HG02759 (cell line): ENCODE measurements around the gene PSMG2.
A peak's percentile ranks its signal among the peaks of the same experiment; 100 is the strongest.

Source experiments
- ATAC-seq: cut with Tn5 transposase; IDR thresholded peaks from one replicate; pipeline ENCODE4 v1.9.1; 2021; ENCODE audit warnings: mild to moderate bottlenecking, moderate library complexity; ENCODE audit not compliant: unreplicated experiment

Gene PSMG2, protein sequence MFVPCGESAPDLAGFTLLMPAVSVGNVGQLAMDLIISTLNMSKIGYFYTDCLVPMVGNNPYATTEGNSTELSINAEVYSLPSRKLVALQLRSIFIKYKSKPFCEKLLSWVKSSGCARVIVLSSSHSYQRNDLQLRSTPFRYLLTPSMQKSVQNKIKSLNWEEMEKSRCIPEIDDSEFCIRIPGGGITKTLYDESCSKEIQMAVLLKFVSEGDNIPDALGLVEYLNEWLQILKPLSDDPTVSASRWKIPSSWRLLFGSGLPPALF

DNA sequence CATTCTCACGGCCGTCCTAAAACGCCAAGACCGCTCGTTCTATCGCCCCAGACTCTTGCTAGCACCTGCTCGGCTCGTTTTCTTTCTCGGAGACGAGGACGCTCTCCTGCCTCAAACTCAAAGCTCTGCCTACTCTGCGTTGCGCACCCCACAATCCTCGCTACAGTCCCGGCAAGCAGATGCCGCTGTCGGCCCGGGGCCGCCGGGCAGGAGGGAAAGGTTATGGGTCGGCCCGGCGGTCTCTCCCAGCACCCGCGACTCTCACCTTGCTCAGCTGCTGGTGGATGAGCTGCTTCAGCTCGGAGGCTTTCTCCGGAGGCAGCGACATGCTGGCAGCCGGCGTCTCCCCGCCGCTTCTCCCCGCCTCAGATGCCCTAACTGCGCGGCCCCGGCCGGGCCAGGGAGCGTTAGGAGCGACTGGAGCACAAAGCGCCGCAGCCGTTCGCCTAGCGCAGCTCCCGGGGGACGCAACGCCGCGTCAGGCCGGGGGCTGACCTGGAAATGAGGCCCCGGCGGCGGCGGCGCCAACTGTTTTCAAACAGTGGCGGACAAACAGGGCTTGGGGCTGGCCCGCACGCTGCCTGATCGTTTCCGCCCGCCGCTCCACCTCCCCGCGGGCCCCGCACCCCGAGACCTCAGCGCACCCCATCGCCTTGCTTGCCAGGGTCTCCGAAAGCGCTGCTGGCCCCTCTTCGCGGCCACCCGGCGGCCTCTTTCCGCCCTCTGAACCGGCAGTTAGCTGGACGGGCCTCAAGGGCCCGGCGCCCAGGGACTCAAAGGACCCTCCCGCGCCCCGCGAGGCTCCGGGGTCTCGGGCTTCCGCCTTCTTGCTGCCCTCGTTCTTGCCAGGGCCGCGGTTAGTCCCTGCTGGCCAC is at the start of gene PSMG2, which contains the start of gene CEP76:
PSMG2 (plus strand) TSS at position 822 of the 875 bp plus-strand sequence. CDS start 66 bp downstream, outside the sequence.
CEP76 (minus strand) TSS at position 503 of the 875 bp plus-strand sequence; CDS start at position 328, 175 bp downstream.
- ATAC-seq: peak; percentile 92

DNA sequence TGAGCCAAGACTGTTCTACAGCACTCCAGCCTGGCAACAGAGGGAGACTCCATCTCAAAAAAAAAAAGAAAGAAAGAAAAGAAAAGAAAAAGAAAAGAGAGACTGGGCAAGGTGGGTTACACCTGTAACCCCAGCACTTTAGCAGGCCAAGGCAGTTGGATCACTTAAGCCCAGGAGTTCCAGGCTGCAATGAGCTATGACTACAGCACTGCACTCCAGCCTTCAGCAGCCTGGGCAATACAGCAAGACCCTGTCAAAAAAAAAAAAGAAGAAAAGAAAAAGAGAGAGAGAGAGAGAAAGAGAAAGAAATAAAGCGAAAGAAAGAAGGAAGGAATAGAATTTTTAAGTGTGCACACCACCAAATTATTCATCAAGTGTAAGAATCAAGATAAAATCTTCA is 47.9 kb upstream of the PSMG2 start:
- no peak for ATAC-seq

DNA sequence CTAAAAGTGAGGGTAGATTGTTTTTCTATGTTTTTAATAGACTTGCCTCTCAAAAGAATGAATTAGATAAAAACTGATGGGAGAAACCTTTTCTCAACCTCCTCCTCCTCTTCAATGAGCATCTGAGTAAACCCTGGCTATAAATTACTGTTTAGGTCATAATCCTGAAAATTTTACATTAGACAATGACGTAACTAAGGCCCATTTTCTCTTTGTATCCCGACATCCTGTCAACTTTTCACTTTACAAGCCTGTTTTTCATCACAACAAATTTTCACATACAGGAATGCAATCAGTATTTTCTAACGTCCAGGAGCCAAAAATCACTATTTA is 46.3 kb upstream of the PSMG2 start:
- no peak for ATAC-seq

DNA sequence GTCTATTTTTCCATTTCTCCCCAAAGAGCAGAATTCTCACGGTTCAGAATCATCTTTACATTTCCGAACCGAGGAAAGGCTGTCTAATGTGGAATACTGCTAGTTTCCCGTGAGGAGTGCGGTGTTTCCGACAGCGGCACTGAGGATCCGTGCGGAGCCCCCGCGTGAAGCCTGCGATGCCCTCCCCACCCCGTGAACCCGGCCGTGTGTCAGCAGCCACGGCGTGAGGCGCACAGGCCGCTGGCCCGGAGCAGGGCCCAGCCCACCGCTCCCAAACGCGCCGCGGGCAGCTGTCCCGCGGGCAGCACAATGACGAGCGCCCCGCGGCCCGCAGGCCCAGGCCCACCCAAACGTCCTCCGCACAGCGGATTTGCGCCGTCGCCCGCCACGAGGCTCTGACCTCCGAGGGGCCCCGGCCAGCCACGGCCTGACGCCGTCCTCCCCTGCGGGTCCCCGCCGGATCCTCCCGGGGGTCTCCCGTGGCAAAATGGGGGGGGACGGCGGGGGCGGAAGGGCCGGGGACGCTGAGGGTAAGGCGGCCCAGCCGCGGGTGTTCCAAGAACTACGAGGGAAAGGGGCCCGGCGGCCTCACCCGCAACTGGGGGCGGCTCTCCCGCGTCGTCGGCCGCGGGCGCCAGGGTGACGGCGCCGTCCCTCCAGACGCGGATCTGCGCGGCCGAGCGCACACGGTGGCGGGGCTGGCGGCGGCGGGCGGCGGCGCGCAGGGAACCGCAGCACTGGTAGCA is 45.7 kb upstream of the PSMG2 start:
- peak; percentile 51 for ATAC-seq

DNA sequence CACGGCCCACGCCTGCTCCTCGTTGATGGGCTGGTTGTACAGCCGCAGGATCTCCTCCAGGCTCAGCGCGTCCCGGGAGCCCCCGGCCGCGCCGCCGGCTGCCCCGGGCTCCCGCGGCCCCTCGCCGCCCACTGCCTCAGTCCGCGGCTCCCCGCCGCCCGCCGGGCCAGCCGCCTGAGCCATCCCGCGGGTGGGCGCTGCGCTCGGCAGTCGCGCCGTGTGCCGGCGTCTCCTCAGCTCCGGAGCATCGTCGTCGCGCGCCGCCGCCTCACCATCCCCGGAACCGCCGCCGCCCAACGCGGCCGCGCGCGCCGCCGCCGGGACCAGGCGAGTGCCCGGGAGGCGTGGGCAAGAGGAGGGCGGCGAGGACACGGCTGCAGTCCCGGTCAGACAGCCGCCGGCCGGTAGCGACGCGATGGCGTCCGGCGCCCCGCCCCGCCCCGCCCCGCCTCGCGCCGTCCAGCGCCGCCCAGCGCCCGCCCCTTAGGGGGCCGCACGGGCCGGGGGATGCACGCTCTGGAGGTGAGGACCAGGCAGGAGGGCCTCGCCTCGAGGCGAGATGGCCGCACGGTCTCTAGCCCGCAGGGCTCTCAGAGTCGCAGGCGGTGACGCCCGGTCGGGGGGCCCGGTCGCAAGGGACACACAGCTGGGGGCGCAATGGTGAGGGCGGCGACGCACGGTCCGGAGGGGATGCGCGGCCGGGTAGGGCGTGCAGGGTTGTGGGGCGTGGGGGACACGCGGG is 45.0 kb upstream of the PSMG2 start, which contains the start of gene SPIRE1:
SPIRE1 (minus strand) TSS at position 424 of the 742 bp plus-strand sequence; CDS start at position 183, 241 bp downstream.
- peak; percentile 86 for ATAC-seq

DNA sequence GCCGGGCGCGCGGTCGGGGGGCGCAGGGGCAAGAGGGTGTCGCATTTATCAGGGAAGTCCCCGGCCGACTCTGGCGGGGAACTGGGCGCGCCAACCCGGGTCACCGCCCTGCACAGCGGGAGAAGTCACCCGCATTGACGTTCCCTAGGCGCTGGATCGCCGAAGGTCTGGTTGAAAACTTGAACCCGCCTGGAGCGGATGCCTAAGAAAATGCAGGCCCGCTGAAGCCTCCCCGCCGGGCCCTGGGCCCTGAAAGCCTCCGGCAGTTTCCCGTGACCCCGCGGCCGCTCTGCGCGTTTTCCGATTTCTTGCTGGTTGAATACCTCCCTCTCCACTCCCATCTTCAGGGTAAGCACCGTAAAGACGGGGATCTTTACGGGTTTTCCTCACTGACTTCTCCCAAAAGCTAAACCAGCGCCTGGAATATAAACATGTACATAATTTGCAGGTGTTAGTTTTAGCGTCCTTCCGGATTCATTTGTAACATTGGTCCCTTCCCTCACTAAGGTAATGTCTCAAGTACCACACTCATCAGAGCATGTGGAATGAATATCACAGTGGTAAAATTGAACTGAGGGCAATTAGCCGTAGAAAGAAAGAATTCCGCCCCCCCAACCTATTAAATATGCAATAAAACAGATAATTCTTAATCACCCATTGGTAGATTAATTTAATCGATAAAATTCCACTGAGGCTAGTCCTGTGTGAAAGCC is 44.3 kb upstream of the PSMG2 start:
- no peak for ATAC-seq

DNA sequence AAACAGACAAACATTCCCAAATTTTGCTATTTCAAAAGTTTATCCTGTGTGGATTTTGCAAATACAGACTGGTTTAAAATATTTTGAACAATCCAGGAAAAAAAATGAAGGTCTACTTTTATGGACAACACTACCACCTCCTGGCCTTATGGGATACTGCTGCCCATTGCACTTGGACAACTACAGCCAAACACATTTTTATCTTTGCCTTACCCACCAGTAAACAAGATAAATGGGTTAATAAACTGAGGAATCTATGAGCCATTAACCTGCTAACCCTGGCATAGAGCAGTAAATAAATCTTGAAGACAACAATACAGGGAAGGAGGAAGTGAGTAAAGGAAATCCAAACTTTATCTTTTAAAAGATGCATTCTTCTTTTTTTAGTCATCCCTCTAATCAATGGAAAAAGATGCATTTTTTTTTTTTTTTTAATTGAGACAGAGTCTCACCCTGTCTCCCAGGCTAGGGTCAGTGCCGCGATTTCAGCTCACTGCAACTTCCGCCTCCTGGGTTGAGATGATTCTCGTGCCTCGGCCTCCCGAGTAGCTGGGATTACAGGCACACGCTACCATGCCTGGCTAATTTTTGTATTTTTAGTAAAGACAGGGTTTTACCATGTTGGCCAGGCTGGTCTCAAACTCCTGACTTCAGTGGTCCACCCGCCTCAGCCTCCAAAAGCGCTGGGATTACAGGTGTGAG is 42.8 kb upstream of the PSMG2 start:
- ATAC-seq: no peak

DNA sequence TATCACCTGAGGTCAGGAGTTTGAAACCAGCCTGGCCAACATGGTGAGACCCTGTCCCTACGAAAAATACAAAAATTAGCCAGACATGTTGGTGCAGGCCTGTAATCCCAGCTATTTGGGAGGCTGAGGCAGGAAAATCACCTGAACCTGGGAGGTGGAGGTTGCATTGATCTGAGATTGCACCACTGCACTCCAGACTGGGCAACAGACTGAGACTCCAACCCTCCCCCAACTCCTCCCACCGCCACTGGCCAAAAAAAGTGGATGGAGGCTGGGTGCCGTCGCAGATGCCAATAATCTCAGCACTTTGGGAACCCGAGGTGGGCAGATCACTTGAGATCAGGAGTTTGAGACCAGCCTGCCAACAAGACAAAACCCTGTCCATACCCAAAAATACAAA is 34.8 kb upstream of the PSMG2 start:
- ATAC-seq: no peak

DNA sequence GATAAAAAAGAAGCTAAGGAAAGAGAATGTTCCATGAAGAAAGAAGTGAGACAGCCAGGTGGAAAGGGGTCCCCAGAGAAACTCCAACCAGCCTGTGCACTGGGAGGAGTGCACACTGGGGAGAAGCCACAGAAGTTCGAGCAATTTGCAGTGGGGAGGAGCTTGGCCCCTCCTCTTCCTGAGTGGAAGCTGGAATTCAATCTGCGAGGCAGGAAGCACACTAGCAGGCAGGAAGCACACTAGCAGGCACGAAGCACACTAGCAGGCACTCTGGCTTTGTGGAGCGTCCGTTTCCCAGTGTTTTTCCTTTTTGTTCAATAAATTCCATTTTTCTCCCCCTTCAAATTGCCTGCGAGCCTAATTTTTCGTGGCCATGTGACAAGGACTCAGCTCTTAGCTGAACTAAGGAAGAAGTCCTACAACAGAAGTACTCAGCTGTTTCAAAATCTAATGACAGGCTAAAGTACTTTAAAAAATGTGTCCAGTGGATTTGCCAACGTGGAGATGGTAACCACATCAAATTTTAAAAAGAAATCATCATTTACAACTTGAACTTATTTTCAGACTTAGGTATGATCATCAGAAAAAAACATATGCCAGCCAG is 23.6 kb upstream of the PSMG2 start:
- ATAC-seq: no peak

DNA sequence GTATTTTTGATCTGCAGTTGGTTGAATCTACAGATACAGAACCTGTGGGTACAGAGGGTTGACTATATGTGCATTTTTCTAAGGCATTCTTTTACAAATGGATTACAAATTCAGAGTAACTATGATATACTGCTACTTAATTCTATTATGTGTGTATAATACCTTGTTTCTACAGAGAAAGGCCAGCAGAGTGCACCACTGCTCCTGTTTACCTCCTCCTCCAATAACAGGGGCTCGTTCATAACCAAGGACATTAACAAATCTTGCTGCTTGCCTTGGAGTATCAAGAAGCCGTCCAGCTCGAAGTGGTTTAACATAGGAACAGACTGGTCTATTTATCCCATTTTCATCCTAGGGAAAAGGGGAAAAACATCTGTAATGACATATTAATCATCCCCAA is 16.7 kb upstream of the PSMG2 start:
- no peak for ATAC-seq

DNA sequence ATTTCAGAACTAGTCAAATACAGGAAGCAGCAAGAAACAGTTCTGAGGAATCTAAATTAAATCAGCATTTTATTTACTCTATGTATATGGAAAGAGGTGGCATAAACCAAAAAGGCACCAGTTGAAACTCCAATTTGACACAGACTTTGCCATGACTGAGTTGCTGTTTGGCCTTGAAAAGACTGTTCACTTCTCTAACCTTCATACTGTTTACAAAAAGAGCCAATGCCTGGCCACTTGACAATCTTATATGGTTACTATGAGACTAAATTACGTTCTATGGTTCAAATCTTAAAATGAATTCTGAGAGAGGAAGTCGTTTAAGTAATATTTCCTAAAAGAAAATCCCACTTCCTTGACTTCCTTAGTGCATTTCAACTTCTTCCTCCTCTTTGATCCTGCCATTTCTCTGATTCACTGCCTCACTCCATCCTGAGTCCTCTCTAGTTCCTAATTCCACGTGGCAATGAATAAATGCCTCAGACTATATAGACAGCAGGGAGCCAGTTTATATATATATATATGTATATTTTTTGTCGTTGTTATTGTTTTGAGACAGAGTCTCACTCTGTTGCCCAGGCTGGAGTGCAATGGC is 13.5 kb upstream of the PSMG2 start:
- ATAC-seq: no peak

DNA sequence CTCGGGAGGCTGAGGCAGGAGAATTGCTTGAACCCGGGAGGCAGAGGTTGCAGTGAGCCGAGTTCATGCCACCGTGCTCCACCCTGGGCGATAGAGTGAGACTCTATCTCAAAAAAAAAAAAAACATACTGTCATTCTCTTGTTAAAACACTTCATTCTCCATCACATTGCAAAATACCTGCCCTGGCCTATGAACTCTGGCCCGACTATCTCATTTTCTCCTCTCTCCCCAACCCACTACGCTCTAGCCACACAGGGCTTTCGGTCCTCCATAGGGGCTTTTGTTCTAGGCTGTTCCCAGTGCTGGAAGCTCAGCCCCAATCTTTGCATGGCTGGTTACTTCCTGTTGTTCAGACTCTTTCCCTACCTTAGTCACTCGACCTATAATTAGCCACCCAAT is 10.6 kb upstream of the PSMG2 start:
- ATAC-seq: no peak

DNA sequence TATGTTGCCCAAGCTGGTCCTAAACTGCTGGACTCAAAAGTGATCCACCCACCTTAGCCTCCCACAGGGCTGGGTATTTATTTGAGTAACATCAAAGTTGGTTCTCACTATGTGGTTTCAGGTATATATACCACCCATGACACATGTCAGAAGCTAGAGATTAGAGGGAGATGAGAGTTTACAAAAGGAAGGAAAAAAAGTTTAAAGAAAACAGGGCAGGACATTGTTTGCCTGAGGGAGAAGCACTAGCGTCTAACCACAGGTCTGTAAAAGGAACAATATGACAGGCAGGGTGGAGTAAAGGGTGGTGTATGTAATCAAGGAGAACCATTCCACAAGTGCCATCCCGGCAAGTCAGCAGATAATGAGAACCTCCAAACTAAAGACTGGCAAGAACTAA is 8.8 kb upstream of the PSMG2 start:
- ATAC-seq: no peak

DNA sequence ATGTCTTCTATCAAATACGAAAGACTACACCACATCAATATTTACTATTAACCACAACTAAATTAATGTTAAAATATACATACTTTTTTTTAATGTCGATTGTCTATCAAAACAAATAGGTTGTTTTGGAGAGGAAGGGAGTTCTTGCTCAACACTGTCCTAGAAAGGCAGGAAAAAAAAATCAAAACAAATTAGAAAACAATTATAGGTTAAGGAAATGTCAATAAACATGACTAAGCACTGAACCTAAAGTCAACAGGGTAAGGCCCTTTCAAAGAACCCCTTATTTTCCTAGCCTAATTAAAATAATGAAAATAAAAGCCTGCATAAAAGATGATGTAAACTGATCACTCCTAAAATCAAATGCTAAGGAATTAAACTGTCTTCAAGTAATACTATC is 3.1 kb upstream of the PSMG2 start:
- no peak for ATAC-seq

DNA sequence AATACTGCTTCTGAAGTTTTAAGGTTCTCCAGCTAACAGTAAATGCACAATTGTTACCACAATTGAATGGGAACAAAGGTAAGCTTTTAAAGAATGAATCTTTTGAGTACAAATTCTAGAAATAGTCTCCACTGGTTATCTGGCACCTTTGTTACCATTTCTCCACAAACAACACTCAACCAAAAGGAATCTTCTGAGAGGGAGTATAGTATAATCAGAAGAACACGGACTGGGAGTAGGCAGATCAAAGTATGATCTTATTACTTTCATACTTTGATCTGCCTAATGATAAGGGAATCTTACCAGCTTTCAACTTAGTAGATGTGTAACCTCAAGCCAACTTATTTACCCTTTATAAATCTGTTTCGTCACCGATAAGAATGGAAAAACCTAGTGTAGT is 1.7 kb upstream of the PSMG2 start:
- no peak for ATAC-seq

DNA sequence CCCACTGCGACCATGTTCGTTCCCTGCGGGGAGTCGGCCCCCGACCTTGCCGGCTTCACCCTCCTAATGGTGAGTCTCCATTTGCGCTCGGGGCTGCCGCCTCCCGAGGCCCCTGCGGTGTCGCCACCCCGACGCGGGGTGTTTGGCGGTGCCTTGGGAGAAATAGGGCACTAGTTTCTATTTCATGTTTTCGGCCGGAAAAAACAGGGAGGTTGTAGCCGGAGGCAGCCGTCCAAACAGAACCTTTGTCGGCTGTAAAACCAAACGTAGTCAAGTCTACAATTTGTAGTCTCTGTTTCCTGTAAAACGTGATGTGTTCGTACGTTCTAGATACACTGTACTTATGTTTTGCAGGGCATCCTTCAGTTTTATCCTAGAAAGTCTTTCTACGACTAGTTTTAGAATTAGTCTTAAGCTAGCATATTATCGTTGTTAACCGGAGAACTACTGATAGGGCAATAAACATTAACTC is 290 bp downstream of the PSMG2 start:
- no peak for ATAC-seq

DNA sequence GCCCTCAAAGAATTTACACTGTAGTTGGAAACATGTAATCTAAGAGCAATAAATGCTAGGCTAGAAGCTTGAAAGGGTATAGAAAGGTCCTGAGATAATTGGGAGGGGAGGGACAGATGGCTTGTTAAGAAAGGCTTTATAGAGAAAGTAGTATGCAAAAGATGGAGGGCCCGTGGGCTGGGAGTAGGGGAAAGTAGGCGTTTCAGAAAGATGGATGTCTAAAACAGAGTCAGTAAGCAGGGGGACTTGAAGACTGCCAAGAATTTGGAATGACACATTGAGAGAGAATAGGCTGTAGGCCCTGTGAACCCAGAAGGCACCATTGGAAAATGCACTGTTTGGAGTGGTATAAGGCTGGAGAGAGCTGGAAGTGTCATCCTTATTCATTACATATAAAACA is 822 bp downstream of the PSMG2 start:
- no peak for ATAC-seq

DNA sequence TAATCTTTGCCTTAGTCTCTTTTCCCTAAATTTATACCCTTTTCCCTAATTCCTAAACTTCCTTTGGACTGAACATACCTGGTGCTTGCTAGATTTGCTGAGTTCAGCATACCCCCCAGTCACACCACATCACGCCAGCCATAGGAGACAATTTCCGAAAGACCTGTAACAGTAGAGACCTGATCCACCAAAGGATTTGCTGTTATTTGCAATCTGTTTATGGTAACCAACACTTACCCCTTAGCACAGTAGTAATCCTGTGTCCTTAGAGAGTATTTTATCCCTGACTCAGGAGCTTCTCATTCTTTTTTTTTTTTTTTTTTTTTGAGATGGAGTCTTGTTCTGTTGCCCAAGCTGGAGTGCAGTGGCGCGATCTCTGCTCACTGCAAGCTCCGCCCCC is 8.6 kb downstream of the PSMG2 start:
- no peak for ATAC-seq
